Measurements from ENCODE around the gene FER. TPM values are rescaled to one million over a fixed set of nuclear protein-coding genes. Genes with fewer than 3 reads are reported as not detected.

Gene FER
- polyA plus RNA-seq, 1 donor (not counting 4 experiments of a cell fraction or from before 2014, with no cell fraction given): 17.1 TPM

- Histone ChIP-seq H3K27me3 (ENCODE audit: control insufficient read depth, extremely low read depth, insufficient read depth, low read length) (no peaks in the 10 kb centered on the region), H3K27ac (ENCODE audit: control insufficient read depth, insufficient read depth, low read length) (peak overlapping the region; percentile 100), H3K4me3 (ENCODE audit: control insufficient read depth in 2 of 3, extremely low read depth in 1 of 3, insufficient read depth in 2 of 3, low read depth in 1 of 3, low read length in 3 of 3) (peak overlapping the region; percentile 59 to 83 (median 75)), H3K9me1 (ENCODE audit: control insufficient read depth, extremely low read depth, insufficient read depth, low read length) (no peaks in the 10 kb centered on the region), H4K20me1 (ENCODE audit: control insufficient read depth, extremely low read depth, insufficient read depth, low read length) (no peaks in the 10 kb centered on the region), H3K79me2 (ENCODE audit: control insufficient read depth, insufficient read depth, low read length) (peaks cover 27% of the 10 kb centered on the region), H3K4me2 (ENCODE audit: control insufficient read depth, extremely low read depth, insufficient read depth, low read depth, low read length) (peak overlapping the region; percentile 81), H3K36me3 (ENCODE audit: control insufficient read depth in 2 of 2, extremely low read depth in 1 of 2, insufficient read depth in 2 of 2, low read length in 2 of 2) (no peaks in the 10 kb centered on the region), H3K4me1 (ENCODE audit: control insufficient read depth, extremely low read depth, insufficient read depth, low read length) (peaks cover 3% of the 10 kb centered on the region), H3K9me3 (ENCODE audit: control insufficient read depth, low read depth, low read length) (no peaks in the 10 kb centered on the region), H2AFZ (ENCODE audit: control insufficient read depth, low read length) (peak overlapping the region; percentile 81), H3K9ac (ENCODE audit: control insufficient read depth, extremely low read depth, insufficient read depth, low read length) (peak overlapping the region; percentile 99)
- dilution Hi-C loops (cut with MboI; ENCODE audit: extremely low pct_ligation_motif_present, low sequenced_read_pairs): no loop called here
- TF ChIP-seq EZH2 (IDR thresholded peaks at IDR 0.05; ENCODE audit: low read length) (no peak), CTCF (optimal IDR thresholded peaks at IDR 0.05 in 1 of 3, IDR thresholded peaks at IDR 0.05 in 1 of 3, conservative IDR thresholded peaks at IDR 0.05 in 1 of 3; ENCODE audit: extremely low read depth in 1 of 3, insufficient read depth in 2 of 3, low read length in 3 of 3) (no peak)
- no peak for DNase-seq (ENCODE audit: low read depth, low spot score)
- FAIRE-seq: peak; percentile 78
These were observed 455 bp upstream of the FER start for GRCh38 chr5:108747111-108747773.

GRCh38 chr5:108748401-108749127, 867 bp downstream of the FER start:
- peak overlapping the region; percentile 81 for H3K4me2 ChIP-seq (ENCODE audit: control insufficient read depth, extremely low read depth, insufficient read depth, low read depth, low read length)
- peak overlapping the region; percentile 99 for H3K9ac ChIP-seq (ENCODE audit: control insufficient read depth, extremely low read depth, insufficient read depth, low read length)
- H3K27me3 ChIP-seq (ENCODE audit: control insufficient read depth, extremely low read depth, insufficient read depth, low read length): no peaks in the 10 kb centered on the region
- no peaks in the 10 kb centered on the region for H3K9me3 ChIP-seq (ENCODE audit: control insufficient read depth, low read depth, low read length)
- H3K27ac ChIP-seq (ENCODE audit: control insufficient read depth, insufficient read depth, low read length): peak overlapping the region; percentile 100
- no peaks in the 10 kb centered on the region for H3K9me1 ChIP-seq (ENCODE audit: control insufficient read depth, extremely low read depth, insufficient read depth, low read length)
- H2AFZ ChIP-seq (ENCODE audit: control insufficient read depth, low read length): no peak overlapping the region
- H3K4me3 ChIP-seq (ENCODE audit: control insufficient read depth in 2 of 3, extremely low read depth in 1 of 3, insufficient read depth in 2 of 3, low read depth in 1 of 3, low read length in 3 of 3): peak overlapping the region; percentile 75 to 85 (median 83)
- FAIRE-seq: peak; percentile 55
- TF ChIP-seq CTCF (optimal IDR thresholded peaks at IDR 0.05 in 1 of 3, IDR thresholded peaks at IDR 0.05 in 1 of 3, conservative IDR thresholded peaks at IDR 0.05 in 1 of 3; ENCODE audit: extremely low read depth in 1 of 3, insufficient read depth in 2 of 3, low read length in 3 of 3) (peak in 1 of 3 experiments; percentile 40), EZH2 (IDR thresholded peaks at IDR 0.05; ENCODE audit: low read length) (no peak)
- H3K79me2 ChIP-seq (ENCODE audit: control insufficient read depth, insufficient read depth, low read length): peaks cover 34% of the 10 kb centered on the region
- dilution Hi-C loops (cut with MboI; ENCODE audit: extremely low pct_ligation_motif_present, low sequenced_read_pairs): no loop called here
- H4K20me1 ChIP-seq (ENCODE audit: control insufficient read depth, extremely low read depth, insufficient read depth, low read length): no peaks in the 10 kb centered on the region
- peak; percentile 85 for DNase-seq (ENCODE audit: low read depth, low spot score)
- H3K4me1 ChIP-seq (ENCODE audit: control insufficient read depth, extremely low read depth, insufficient read depth, low read length): peaks cover 8% of the 10 kb centered on the region
- no peaks in the 10 kb centered on the region for H3K36me3 ChIP-seq (ENCODE audit: control insufficient read depth in 2 of 2, extremely low read depth in 1 of 2, insufficient read depth in 2 of 2, low read length in 2 of 2)

All from keratinocyte (primary cell).